HG03097 (cell line): ENCODE measurements around the gene RAB27A.
"Not testable (repeated sequence)": the region's sequence is repeated elsewhere in the genome, so short reads cannot be mapped to it uniquely, and the experiment has no call there.

ENCODE experiments used
- ATAC-seq: cut with Tn5 transposase; IDR thresholded peaks from one replicate; pipeline ENCODE4 v1.9.1; 2021; ENCODE audit not compliant: unreplicated experiment, low FRiP score

The RAB27A gene

DNA sequence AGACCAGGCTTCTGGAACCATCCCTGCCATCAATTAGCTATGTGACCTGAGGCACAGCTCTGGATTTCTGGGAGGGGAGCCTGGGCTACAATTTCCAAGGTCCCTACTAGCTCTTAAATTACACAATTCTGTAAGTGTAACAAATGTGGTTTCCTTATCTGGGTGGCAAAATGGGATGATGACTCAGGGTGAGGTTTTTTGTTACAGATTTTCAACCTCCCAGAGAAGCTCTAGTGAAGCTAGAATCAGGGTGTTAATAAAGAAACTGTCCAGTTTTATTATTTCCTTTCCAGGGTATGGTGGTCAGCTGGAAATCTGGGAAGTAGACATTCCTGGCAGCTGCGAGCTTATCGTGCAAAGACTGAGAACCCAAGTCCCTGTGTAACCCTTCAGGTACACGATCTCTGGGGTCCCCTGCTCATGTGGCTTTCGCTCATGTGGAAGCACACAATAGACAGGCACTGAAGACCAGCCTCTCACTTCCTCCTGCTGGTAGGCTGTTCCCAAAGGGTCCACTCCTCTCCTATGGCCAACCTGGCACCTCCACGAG, 7.3 kb downstream of the RAB27A start:
- no peak for ATAC-seq

DNA sequence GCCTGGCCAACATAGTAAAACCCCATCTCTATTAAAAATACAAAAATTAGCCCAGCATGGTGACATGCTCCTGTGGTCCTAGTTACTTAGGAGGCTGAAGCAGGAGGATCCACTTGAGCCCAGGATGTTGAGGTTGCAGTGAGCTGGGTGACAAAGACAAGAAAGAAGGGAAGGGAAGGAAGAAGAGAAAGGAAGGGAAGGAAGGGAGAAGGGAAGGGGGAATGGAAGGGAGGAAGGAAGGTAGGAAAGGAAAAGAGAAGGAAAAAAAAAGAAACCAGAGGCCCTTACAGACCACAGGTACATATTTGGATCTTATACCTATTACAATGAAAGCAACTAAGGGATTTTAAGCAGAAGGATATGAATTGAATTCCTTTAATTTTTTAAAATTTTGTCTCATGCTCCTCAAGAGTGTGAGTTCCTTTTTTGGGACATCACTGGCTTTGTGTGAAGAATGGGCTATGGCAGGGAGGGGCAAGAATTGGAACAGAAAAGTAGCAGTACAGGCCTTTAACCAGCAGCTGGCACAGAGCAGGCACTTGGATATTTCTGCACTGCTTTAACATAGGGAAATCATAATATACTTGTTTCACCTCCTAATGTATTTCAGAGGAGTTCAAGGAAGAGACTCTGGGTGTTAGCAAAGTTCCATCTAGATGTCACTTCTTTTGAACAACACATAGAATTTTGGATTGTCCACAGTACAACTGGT, 7.9 kb downstream of the RAB27A start:
- ATAC-seq: no peak

DNA sequence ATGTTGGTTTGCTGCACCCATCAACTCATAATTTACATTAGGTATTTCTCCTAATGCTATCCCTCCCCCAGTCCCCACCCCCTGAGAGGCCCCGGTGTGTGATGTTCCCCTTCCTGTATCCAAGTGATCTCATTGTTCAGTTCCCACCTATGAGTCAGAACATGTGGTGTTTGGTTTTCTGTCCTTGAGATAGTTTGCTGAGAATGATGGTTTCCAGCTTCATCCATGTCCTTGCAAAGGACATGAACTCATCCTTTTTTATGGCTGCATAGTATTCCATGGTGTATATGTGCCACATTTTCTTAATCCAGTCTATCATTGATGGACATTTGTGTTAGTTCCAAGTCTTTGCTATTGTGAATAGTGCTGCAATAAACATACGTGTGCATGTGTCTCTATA, 9.0 kb downstream of the RAB27A start:
- ATAC-seq: not testable (repeated sequence)

DNA sequence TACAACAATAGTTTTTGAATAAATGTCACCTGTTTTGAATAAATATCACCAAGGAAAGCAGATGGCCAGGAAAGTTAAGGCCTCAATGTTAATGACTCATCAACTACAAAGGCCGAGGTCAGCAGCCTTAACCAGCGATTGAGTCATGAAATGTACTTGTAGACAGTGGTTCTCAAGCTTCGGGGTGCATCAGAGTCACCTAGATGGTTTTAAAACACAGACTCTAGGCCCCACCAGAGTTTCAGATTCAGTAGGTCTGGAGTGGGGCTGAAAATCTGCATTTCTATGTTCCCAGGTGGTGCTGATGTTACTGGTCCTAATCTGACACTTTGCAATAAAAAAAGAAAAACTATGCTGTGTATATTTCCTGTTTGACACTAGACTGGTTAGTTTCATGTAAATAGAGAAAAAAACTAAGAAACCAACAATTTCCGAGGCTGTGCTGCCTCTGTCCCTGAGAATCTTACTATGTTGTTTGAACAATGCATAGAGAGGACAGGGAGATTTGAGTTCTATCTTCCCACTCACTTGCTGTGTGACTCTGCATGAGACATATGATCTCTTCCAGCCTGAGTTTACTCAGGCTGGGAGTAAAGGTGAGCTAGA, 9.8 kb downstream of the RAB27A start:
- ATAC-seq: peak; percentile 86

DNA sequence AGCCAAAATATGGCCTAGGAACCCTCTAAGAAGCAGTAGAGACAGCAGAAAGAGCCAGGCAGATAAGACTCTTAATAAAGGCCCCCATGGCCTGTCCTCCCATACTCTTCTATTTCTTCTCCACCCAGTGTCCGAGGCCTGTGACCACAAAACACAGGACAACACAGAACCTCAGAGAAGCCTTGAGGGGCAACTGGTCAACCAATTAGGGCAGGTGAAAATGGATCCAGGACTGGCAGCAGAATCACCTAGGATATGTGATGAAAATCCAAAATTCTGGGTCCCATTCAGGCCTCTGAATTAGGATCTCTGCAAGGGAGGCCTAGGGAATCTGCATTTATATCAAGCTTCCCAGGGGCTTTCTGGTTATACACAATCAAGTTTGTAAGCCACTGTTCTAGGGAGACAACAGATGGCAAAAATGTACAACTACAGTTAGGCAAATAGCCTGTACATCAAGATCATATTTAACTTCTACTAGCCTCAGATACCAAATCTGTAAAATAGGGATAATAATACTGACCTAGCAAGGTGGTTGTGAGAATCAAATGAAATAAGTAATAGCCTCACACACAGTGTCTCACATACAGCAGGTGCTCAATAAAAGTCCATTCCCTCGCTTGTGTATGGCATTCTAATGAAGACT, 10.4 kb downstream of the RAB27A start:
- no peak for ATAC-seq

DNA sequence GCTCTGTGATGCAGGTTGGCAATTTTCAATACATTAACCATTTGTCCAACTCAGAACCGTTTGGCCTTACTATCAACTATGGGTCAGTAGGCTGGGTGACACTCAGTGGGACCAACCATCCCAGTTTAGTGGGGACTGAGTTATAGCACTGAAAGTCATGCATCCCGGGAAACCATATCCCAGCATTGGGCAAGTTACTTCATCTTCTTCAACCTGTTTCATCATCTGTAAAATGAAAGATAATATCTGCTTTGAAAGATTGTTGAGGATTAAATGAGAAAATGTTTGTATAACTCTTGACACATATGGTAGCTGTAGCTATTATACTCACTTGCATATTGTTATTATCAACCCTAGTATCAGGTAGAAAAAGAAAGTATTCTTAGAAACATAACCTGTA, 11.9 kb downstream of the RAB27A start:
- ATAC-seq: no peak

DNA sequence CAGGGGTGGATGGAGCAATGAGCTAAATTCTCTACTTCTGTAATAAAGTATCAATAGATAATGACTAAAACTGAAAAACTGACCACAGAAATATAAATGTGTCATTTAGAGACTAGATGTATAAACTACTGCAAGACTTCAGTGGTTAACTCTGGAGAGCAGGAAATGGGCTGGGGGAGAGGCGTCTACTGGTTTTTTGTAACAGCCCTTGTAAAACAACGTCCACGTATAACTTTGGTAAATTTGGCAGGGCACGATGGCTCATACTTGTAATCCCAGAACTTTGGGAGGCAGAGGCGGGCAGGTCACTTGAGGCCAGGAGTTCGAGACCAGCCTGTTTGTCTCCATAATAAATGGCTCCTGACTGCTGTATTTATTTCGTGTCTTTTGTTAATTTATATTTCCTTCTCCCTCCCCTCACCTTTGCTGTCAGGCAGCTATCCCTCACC, 12.5 kb downstream of the RAB27A start:
- peak; percentile 47 for ATAC-seq

DNA sequence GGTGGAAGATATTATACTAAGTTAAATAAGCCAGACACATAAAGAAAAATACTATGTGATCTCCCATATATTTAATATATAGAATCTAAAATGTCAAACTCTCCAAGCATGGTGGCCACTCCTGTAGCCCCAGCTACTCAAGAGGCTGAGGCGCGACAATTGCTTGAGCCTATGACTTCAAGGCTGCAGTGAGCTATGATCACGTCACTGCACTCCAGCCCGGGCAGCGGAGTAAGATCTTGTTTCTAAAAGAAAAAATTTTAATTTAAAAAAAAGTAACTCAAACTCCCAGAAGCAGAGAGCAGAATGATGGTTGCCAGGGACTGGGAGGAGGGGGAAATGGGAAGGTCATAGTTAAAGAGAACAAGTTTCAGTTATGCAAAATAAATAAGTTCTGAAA, 13.3 kb downstream of the RAB27A start:
- no peak for ATAC-seq

DNA sequence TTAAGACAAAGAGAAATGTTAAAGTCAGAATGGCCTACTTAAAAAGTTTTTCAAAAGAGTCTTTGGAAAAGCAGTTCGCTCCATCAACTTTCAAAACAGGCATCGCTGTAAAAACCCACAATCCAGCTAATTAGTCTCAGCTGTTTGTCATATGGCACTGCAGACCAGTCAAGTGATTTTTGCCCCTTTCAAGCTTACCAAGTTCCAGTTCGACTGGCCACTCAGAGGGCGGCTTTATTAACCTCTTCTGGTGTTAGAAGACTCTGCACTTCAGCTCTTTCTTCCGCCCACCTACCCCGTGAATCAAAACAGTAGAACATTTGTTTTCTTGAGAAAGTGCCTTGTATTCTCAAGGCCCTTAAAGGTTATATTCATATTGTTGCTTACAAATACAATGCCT, 19.3 kb downstream of the RAB27A start:
- no peak for ATAC-seq

DNA sequence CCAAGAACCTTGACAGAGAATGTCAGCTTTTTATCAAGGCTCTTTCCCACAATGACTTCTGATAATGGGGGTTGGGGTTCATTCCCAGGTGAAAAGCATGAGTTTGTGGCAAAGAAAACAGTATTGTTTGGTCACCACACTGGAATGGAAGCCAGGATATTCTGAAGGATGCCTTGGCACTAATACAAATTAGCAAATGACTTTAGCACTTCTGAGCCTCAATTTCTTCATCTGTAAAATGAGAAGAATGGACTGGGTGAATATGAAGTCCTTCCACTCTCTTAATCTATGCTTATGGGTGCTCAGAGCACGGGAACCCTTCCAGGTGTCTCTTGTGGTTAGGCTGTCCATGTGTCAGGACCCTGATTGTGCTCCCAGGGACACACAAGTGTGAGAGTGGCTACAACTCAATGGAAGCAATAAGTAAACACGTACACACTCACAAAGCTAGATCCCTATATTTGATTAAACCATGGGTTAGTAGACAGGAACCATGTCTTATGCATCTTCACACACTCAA, 21.4 kb downstream of the RAB27A start:
- ATAC-seq: no peak

DNA sequence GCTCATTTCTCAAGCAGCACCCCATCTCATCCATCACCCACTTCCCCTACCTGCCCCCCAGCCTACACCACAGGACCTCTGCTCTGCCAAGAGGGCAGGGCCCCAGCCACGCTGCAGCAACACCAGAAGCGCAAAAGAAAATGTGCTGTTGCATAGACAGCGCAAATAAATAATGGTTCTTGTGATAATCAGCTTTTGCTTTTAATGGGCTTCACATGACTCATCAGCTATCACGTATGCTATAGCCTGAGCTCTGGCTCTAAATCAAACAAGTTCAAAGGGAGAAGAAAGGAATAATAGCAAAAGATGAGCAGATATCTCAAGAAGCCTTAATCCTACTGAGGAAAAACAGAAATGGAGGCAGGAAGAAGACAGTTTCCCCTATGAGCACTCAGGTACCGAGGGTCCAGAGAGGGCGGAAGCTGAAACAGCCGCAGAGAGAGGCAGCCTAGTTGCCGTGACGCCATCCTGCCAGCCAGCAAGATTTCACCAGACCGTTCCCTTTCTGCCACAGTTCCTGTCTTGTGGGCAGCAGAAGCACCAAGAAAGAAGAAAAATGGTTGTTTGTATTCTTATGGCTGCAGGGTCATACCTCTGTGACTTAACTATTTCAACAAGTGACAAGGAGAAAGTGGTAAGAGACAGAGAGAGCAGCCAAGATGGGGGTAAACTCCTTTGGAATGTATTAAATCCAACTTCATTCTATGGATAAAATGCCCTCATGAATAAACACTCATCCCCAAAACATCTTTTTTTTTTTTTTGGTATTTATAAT, 22.0 kb downstream of the RAB27A start:
- peak; percentile 87 for ATAC-seq

DNA sequence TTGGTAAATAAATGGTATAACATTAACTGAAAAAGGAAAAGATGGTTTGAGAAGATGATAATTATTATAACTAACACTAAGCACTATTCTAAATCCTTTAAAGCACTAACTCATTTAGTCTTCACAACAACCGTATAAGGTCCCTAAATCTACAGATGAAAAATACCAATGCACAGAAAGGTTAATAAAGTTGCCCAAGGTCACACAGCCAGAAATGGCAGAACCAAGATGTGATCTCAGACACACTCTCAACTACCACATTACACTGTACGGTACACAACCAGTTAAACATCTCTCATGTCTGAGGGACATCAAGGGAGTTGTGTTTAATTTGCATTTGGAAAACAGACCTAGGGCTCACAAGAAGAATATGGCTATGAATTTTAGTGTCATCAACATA, 23.1 kb downstream of the RAB27A start:
- no peak for ATAC-seq

DNA sequence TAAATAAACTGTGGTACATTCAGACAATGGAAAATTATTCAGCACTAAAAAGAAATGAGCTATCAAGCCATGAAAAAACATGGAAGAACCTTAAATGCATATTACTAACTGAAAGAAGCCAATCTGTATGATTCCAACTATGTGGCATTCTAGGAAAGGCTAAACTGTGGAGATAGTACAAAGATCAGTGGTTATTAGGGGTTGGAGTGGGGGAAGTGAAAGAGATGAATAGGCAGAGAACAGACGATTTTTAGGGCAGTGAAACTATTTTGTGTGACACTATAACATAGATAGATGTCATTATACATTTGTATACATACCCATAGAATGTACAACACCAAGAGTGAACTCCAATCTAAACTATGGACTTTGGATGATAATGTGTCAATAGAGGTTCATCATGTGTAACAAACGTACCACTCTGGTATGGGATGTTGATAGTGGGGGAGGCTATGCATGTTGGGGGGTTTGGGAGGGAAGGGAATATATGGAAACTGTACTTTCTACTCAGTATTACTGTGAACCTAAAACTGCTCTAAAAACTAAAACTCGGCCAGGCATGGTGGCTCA, 29.0 kb downstream of the RAB27A start:
- no peak for ATAC-seq

DNA sequence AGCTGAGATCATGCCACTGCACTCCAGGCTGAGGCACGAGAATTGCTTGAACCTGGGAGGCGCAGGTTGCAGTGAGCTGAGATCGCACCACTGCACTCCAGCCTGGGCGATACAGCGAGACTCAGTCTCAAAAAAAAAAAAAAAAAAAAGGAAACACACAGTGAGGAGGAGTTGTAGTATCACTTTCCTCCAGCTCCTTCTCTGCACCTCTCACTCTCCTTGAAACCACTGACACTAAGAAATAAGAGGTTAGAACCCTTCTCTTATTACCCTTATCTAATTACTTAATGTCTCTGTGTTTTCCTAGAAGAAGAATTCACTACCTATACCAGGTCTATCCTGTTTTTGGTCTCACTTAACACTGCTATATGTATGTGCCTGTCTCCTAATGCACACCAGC, 31.7 kb downstream of the RAB27A start:
- ATAC-seq: no peak

DNA sequence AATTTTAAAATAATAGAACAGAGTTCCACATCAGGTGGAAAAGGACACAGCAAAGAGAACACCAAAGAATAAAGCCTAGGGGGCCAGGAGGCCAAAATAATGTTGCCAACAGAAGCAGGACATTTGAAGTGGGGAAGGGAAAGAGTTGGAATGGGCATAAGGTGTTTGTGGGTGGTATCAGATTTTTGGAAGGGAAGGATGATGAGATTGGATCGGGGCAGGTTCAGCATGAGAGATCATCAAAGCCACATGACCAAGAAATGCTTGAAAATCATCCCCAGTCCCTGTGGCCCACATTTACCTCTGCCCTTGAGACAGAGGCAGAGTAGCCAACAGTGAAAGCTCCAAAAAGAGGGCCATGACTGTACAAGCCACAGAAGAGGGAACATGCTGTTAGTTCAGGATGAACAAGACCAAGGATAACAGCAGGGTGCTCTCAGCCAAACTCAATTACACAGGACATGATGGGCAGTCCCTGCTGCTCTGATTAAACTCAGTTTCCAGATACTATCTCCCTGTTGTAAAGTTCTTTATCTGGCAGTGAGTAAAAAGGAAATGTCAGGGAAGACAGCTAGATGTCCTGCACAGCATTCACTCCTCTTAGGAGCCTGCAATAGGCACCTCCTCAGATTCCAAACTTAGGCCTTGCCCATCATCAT, 32.5 kb downstream of the RAB27A start:
- ATAC-seq: no peak

DNA sequence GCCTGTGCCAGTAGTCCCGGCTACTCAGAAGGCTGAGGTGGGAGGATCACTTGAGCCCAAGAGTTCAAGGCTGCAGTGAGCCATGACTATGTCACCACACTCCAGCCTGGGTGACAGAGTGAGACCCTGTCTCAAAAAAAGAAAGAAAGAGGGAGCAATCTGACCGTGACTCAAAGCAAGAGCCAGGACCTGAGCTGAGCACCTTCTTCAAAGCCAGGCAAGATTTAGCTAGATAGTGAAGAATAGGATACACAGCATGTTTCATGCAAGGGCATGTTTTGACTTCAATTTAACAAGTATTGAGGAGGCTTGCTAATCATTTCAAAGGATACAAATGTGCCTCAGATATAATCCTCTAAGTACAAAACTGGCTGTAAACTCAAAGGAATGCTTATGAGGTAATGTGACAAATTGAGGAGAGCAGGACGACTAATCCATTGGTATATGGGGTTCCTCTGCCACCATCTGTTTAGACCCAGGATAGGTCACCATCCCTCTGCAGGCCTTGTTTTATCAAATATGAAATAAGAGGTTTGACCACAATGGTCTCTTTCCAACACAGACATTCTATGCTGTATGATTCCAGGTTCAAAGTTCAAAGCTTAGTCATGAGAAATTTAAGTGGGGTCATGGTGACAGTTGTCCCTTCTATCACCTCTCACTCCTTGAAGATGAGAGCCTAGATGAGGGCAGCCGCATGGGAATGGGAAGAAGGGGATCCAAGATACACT, 33.2 kb downstream of the RAB27A start:
- ATAC-seq: no peak

DNA sequence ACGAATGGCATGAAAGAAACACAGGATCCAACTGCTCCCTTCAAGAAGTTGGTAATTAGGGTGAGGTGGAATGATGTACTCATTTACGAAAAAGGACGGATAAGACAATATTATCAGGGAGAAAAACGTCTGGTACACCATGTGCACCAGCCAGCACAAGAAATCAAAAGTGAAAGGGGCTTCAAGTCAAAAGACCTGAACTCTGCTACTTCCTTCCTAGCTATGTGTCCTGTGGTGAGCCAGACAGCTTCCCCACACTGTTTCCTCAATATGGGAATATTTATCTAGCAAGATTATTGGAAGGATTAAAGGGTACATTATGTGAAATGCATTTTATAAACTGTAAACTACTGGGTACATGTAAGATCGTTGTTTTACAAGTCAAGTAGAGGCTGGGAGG, 33.9 kb downstream of the RAB27A start:
- peak; percentile 55 for ATAC-seq

DNA sequence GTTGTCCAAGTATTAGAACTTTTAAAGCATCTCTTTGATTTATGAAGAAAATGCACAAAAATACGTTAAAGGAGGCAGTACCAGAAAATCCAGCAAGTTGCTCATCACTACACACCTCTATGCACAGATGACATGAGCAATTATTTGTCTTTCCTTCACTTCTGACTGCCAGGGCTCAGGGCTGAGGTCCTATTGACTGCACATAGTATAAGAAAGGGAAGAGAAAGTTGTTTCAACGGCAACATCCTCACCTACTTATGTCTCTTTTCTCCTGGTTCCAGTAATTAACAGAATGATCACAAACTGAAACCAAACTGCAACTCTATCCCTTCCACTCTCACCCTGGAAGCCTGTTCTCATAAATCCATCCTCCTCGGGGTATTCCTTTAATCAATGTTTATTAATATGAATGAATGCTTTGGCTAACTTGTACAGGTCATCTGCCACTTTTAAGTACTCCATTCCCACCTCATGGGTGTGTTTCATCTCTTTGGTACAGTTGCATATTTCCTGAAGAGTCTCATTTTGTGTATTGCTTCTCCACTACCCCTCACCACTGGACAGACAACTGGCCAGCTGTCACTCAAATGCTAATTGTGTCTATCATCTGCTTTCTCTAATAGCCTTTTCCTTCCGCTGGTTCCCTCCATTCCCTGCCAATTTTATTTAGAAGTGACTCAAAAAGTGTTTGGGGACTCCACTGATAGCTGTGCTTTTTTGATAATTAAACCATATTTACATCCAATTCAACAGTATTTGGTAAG, 34.5 kb downstream of the RAB27A start:
- ATAC-seq: no peak
